HG02852 (cell line): ENCODE measurements around the gene DHX8.

Experiments
- ATAC-seq: cut with Tn5 transposase; IDR thresholded peaks from one replicate; pipeline ENCODE4 v1.9.1; 2021; ENCODE audit warnings: mild to moderate bottlenecking, moderate library complexity; ENCODE audit not compliant: unreplicated experiment

Gene DHX8

DNA sequence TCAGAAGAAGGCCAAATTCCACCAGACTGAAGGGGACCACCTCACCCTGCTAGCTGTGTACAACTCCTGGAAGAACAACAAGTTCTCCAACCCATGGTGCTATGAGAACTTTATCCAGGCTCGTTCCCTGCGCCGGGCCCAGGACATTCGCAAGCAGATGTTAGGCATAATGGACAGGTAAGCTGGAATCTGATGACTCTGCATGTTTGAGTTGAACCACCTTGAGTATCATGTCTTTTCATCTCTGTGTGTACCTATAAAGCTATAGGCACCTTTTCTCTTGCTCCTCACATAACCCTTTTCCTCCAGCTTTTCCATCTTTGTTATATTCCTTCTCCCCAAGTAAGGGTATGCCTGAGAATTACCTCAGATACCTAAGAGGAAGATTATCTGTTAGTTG, 37.6 kb downstream of the DHX8 start:
- no peak for ATAC-seq

DNA sequence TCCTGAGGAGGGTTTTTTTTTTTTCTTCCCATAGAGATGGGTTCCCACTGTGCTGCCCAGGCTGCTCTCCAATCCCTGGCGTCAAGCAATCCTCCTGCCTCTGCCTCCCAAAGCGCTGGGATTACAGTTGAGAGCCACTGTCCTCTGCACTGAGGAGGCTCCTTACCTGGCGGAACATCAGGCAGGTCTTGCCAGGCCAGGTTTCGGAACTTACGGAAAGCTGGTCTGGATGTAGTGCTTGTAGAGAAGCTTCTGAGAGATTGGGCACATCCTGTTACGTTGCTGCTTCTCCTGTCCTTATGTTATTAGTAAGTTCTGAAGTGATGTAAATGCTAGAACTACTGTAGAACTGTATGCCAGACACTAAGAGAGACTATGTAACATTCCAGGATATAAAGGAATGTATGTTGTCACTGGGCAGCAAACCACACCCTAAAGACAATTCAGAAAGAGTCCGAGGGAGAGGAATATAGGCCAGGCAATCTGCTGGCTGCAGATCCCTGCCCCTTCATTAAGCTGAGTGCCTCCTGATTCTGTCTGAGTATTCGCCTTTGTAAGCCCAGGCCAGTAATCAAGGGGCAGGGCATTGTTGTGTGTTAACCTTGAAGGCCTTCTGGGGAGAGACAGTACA, 41.3 kb downstream of the DHX8 start:
- no peak for ATAC-seq

DNA sequence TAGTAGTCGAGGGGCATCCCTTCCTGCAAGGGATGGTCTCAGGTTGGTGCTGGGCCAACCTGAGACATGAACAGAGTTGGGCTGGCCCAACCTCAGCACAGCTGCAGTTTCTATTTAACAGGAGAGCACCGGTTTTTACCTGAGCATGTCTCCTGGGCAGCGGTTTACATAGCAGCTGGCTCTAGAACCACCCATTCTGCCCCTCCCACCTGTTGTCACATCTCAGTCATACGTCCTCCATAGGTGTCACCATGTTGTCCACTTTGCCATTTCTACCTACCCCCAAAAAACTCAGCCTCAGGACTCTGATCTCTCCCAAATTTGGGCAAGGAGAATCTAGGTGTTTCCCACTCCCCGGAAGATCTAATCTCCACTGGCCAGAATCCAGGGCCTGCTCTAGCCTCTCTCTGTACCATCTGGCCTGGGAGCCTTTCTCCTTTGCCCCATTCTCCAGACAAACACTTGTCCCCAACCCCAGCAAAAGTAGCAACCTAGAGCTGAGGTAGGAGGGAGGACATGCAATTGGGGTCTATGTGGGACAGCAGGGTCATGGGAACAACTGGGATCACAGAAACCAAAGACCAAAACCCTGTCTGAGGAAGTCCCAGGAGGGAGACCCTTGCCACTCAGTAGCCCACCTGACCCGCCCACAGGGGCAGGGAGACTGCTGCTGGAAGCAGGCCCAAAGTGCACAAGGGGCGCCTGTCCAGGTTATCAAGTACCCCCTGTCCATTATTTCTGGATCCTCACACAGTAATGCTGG, 43.3 kb downstream of the DHX8 start:
- ATAC-seq = no peak

DNA sequence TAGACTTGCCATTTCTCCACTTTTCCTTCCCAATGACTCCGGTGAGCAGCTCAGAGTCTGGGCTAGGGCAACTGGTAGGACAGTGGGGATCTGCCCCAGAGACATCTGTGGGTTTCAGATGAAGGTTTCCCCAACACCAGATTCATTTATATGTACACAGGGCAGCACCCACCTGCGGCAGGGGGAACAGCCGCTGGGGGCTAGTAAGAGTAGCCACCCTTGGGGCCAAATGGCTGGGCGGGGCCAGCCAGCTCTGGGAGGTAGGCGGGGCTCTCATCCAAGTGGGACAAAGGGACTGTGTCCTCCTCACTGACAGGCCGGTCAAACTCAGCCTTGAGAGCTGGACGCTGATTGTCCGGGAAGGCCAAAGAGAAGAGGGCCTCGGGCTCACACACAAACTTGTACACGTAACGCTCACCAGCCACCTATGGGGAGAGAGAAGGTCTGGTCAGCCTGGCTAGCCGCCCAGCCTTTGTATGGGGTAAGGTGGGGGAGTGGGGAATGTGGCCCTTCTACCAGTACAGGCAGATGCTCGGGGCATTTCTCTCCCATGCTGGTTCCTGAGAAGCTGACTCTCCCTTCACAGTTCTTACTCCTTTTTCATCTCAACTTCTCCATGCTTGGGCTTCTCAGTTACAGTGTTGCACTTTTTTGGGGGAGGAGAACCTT, 44.7 kb downstream of the DHX8 start:
- ATAC-seq = no peak

DNA sequence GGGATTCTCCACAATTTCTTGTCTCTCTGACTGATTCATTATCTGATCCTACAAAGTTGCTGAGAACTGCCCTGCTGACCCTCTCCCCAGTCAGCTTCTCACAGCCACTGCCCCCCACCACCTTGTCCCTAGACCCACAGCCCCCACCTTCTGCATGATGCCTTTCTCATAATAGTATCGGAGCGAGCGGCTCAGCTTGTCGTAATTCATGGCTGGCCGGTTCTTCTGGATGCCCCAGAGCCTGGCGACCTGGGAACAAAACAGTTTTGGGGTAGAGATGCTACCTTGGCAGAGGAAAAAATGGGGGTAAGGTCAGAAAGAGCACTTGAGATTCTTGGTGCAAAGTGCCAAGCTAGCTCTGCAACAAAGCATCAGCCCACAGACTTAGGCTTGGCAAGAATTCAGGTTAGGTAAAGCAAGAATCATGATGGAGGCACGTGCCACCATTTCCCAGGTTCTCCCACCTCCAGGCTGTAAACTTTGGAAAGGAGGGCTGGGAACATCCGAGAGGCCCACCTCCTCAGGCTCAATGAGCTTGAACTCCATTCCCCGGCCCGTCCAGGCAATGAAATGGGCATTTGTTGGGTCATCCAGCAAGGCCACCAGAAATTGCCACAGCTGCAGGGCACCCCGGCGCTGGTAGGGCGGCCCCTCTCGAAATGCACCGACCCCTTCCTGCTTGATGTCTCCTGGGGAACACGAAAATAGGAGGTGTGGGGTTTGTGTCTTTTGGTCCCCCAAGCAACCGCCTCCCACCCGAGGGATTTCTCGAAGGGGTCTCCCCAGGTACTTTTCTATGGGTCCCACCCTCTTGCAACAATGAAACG, 45.4 kb downstream of the DHX8 start:
- ATAC-seq = no peak

DNA sequence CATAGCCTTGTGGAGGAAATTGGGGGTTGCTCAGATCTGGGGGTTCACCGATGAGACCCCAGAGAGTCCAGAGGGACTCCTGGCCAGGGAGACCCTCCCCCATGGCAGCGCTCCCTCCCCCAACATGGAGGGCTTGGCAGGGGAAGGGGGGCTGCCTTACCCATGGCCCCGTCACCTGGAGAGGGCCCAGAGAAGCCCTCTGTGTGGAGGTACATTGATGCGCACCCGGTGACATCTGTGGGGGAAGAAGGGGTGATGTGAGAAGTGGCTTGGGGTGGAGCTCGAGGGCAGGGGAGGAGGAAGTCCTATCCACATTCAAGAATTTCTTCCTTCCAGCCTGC, 46.1 kb downstream of the DHX8 start:
- ATAC-seq = no peak

DNA sequence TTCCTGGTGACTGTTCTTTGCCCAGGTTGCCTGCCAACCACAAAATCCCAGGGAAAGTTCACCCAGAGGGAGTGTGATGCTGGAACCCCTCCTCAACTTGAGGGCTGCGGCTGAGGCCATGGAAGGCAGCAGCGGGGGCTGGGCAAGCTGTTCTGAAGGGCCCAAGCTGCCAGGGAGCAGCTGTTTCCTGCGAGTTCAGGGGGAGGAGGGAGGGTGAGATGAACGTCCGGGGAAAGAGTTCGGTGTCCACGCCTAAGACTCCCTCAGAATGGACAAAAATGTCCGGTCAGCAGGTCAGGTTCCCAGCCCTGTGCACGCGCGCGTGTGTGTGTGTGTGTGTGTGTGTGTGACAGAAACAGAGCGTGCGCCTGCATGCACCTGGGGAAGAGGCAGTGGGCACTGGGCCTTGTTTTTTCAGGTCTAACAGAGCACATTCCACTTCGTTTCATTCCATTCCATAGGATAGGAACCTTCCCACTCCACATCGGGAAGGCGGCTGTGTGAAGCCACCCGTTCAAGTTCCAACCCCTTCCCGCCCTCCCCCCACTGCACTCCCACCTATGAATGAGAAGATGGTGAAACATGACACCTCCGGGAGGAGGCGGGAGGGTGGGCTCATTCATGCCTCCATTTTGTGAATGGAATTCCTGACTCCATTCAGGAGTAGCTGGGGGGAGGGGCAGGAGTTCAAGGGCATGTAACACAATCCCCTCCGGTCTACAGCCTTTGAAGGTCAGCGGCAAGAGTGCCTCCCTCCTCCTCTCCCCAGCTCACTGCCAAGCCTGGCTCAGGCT, 46.7 kb downstream of the DHX8 start:
- ATAC-seq = no peak

DNA sequence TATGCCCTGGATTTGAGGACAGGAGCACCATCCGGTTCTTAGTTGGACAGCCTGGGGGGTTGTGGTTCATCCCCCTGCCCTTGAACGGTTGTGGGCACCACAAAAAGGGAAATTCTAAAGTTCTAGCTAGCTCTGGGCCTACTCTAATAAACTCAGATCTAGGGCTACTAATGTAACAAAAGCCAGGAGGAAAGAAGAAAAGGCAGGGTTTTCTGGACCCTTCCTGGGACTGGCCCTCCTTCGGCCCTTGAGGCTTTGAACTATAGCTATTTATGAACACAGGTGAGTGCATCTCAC, 47.3 kb downstream of the DHX8 start:
- no peak for ATAC-seq

DNA sequence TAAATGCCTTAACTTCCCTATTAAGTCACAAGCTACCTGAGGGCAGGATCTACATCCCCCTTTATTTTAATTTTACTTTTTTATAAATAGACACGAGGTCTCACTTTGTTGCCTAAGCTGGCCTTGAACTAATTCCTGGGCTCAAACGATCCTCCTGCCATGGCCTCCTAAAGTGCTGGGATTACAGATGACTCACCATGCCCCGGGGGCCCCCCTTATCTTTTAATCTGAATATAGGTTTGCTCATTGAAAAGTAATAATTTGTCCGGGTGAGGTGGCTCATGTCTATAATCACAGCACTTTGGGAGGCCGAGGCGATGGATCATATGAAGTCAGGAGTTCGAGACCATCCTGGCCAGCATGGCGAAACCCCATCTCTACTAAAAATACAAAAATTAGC, 48.2 kb downstream of the DHX8 start:
- no peak for ATAC-seq

DNA sequence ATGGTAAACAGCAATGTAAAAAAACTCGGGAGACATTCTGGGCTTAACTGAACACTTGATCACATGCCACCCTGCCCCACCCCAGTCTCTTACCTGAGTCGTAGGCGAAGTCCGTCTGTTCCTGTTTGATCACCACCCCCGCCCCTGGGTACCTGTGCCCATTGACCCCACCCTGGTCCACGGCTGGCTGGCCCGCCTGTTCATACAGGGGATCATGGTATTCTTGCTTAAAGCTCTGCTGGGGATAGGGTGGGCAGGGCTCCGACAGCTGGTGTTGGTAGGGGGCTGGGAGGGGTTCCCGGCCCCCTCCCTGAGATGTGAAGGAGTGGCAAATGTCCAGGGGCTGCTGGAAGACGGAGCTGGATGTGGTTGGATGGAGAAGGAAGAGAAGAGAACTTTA, 48.8 kb downstream of the DHX8 start:
- no peak for ATAC-seq

DNA sequence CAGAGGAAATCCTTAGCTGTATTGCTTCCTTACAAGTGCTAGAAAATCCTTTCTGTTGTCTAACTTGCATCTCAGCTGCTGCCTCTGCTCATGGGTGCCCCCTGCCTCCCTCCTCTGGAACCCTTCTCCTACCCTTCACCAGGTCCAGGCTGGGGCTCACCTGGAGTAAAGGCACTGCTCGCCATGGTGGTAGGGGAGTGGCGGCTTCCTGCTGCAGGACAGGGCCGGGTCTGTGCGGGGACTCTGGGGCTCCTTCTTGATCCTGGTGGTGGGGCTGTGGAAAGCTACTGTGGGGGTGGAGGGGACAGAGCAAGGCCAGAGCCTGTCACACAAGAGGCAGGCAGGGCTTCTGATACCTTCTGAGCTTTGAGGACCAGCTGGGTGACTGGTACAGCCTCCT, 49.9 kb downstream of the DHX8 start:
- ATAC-seq = no peak

DNA sequence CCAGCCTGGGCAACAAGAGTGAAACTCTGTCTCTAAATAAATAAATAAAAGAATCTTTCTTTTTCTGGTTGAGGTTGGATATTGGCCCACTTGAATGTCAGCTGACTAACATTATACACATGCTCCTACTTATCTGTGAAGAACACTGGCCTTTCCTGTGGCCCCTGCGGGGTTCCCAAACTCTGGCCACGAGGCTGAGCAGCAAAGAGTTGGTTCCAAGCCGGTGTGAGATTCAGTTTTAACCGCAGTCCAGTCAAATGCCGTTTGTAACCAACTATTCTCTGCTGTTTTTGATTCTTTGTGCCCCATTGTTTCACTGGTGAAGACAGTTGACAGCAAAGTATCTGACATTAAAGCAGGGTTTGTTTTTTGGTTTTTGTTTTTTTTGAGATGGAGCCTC, 51.1 kb downstream of the DHX8 start:
- ATAC-seq = no peak

DNA sequence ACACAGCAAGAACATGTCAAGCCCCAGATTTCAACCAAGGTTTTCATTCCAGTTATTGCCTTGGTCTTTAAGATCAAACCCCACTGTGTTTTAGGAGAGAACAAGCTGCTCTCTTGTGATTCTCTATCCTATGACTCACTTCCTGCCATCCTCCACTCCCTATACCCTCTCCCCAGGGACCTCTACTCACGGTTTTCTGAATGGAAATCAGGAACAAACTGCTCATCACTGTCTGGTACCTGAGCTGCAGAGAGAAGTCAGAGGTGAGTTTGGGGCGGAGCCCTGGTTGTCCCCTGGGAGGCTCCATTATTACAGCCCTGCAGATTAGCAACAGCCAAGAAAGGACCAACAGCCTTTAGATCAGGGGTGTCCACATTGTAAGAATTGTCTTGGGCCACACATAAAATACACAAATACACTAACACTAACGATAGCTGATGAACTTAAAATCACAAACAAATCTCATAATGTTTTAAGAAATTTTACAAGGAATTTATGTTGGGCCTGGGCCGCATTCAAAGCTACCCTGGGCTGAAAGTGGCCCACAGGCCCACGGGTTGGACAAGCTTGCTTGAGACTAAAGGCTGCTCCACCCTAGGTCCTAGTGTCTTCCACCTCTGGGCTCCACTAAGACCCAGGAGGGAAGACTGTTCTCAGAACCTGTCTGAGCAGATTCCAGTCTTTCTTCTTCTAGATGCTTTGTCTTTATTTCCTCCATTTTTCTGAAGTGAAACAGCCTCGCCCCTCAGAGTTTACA, 52.6 kb downstream of the DHX8 start:
- ATAC-seq = no peak

DNA sequence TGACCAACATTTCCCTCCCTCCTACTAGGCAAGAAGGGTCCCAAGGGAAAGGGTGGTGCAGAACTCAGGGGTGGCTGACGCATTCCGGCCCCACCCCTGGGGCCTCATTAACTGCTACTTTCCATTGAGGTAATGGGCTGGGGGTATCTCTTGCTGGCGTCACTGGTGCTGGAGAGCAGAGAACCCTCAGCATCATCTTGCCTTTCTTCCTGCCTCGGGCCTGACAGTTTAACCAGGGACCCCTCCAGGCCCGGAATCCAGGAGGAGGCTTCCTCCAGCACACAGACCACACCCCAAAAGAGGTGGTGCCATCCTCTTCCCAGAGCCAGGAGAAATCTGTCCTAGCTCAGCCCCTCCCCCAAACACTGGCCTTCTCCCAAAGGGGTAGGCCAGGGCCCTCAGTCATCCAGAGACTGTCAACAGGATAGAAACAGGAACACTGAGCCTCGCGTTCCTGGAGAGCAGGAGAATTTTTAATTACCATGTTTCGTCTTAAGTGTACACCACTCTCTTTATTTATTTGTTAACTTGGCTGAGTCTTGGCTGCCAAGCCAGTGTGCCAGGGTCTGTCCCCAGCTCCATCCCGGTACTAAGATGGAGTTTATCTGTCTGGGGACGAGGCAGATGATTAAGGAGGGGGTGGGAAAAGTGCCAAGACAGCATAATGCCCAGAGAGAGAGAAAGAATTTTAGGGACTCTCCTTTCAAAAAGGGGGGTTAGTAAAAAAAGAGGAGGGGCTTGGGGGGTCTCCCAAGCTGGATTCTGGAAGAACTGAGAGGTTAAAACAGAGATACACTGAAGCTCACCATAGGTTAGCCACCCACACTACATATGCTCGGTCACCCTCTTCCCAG, 57.3 kb downstream of the DHX8 start:
- ATAC-seq = no peak

DNA sequence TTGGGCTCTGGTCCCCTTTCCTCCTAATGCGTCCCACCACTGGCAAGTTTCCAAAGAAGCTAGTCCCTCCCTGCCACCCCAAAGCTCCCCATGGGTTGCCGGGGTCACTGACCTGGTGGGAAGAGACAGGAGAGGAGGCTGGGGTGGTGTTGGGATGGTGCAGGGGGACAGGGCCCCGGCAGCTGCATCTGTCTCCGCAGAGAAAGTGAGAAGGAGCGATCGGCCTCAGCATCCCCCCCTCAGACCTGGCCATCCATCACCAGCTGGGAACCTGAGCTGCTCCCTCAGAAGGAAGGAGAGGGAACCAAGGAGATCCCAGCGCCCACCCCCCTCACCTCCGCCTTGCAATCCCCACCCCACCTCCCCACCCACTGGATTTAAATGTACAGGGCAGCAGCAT, 59.1 kb downstream of the DHX8 start:
- ATAC-seq = no peak

DNA sequence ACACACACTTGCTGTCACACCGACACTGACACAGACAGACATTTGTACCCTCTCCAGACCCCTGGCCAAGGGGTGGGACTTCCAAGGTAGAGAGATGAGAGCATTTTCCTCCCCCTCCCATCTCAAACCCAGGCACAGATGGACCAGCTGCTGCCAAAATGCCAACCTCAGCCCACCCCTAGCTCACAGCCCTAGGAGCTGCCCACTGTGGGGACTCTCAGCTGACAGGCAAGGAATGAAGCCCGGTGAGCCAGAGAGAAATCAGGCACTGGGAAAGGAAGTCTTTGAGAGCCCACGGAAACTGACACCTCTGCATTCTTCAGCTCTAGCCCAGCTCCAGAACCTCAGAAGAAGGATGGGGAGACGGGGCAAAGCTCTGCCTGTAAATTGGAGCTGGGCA, 59.5 kb downstream of the DHX8 start:
- no peak for ATAC-seq

DNA sequence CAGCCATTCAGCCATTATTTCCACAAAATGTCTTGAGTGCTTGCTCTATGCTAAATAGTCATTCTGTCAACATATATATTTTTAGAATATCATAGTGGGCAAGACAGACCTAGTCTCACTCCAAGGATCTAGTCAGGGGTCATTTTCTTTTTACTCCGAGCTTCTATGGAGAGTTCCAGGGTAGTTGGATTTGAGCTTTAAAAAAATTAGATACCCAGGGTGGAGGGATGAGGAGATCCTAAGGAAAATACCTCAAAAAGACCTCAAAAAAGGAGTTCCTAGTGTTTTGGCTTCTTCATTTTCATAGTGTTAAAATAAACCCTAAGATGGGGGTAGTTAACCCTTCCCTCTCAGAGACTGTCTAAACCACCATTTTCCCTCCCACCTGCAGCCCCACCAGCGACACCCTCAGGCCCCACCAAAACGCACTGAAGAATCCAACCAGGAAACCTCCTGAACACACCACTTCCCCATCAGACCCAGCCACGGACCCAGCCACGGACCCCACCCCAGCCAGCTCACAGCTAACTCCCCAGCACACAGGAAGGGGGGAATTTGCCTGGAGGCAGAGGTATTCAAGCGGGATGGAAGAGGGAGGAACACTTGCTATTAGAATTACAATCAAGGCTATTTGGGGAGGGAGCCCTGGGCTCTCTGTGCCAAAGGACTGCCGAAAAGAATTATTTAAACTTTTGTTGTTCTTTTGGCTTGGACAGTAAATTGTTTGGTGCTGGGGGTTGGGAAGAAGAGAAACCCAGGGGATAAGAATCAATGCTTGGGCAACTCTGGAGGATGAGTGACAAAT, 60.2 kb downstream of the DHX8 start:
- ATAC-seq = no peak

DNA sequence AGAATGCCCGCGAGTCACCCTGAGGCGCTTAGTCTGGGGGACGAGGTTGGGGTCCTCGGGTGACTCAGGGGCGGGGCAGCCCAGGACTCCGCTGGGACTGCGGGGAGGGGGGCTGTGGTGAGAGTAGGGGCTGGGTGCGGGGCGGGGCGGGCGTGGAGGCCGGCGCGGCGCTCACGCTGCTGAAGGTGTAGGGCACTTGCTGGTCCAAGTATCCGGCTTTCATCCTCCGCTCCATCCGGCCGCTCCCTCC, 61.5 kb downstream of the DHX8 start:
- ATAC-seq = no peak
